ENCODE data around the gene ACTR5. TPM values are rescaled to one million over a fixed set of nuclear protein-coding genes. Genes with fewer than 3 reads are reported as not detected.

Gene ACTR5
- total and polyA plus RNA-seq, 7 donors: 3.8 to 9.3 (median 5.3) TPM

DNA sequence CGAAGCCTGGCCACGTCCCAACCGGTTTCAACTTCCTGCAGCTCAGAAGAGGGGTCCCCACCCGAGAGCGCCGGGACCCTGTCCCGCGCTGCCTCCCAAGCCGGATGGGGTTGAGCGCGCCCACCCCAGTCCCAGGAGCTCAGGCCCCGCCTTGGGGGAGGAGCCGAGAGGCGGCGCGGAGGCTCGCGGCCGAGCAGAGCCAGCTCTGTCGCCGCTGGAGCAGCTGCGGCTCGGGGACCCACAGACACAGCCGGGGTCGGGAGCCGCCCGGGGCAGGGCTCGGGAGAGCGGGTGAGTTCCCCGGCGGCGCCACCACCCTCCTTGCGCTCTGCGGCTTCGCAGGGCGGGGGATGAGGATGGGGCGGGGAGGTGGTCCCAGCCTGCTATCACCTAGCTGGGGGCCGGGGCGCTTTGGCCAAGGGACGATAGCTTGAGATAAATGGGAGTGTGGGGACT is 57.3 kb downstream of the ACTR5 start, which contains the start of gene PPP1R16B:
Gene PPP1R16B (plus strand): TSS at position 196 of the 456 bp plus-strand sequence. CDS start 30,229 bp downstream, outside the sequence.
- no peaks in the 10 kb centered on the region for H3K36me3 ChIP-seq (ENCODE audit: insufficient read depth in 1 of 2, low read depth in 1 of 2)
- TF ChIP-seq, protein P1, sequence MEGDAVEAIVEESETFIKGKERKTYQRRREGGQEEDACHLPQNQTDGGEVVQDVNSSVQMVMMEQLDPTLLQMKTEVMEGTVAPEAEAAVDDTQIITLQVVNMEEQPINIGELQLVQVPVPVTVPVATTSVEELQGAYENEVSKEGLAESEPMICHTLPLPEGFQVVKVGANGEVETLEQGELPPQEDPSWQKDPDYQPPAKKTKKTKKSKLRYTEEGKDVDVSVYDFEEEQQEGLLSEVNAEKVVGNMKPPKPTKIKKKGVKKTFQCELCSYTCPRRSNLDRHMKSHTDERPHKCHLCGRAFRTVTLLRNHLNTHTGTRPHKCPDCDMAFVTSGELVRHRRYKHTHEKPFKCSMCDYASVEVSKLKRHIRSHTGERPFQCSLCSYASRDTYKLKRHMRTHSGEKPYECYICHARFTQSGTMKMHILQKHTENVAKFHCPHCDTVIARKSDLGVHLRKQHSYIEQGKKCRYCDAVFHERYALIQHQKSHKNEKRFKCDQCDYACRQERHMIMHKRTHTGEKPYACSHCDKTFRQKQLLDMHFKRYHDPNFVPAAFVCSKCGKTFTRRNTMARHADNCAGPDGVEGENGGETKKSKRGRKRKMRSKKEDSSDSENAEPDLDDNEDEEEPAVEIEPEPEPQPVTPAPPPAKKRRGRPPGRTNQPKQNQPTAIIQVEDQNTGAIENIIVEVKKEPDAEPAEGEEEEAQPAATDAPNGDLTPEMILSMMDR (IDR thresholded peaks at IDR 0.05): no peak
- WGBS, 3 donors: 2 to 4% (median 2%) methylated on average over 26 to 40 of the region's 40 CpGs
- peaks cover 4% of the 10 kb centered on the region for H3K4me1 ChIP-seq
- H3K27ac ChIP-seq: peak within 1 kb of the TSS; percentile 46
- DNase-seq (peak; percentile 33 to 59), ATAC-seq (peak in 3 of 4 donors; percentile 44 to 74 (median 50))
- H3K4me3 ChIP-seq: peak within 1 kb of the TSS; percentile 69
- intact Hi-C loops (cut with DNase I): loop anchor here in 1 of 2 donors (10.0 kb wide), 1 partner anchor 89 kb away; no protein-coding TSS in a partner anchor
- no peaks in the 10 kb centered on the region for H3K9me3 ChIP-seq
- peaks cover 0 to 40% (median 13%) of the 10 kb centered on the region in 3 donors for H3K27me3 ChIP-seq (ENCODE audit: insufficient read depth in 3 of 3, low read length in 2 of 3)

GRCh38 chr20:38805958-38806854 is 57.9 kb downstream of the ACTR5 start:
- peaks cover 4% of the 10 kb centered on the region for H3K4me1 ChIP-seq
- TF ChIP-seq, protein P1 (IDR thresholded peaks at IDR 0.05): no peak
- intact Hi-C loops (cut with DNase I): loop anchor here in 1 of 2 donors (10.0 kb wide), 1 partner anchor 89 kb away; no protein-coding TSS in a partner anchor
- no peaks in the 10 kb centered on the region for H3K9me3 ChIP-seq
- peak in 2 of 4 donors; percentile 31 to 54 for ATAC-seq
- DNase-seq: peak in 1 of 2 donors; percentile 53
- WGBS, 3 donors: 1 to 2% (median 1%) methylated on average over 56 to 81 of the region's 81 CpGs
- no peaks in the 10 kb centered on the region for H3K36me3 ChIP-seq (ENCODE audit: insufficient read depth in 1 of 2, low read depth in 1 of 2)
- H3K4me3 ChIP-seq: peak overlapping the region; percentile 69
- H3K27ac ChIP-seq: peak overlapping the region; percentile 46
- peaks cover 0 to 40% (median 16%) of the 10 kb centered on the region in 3 donors for H3K27me3 ChIP-seq (ENCODE audit: insufficient read depth in 3 of 3, low read length in 2 of 3)

GRCh38 chr20:38806855-38807655 is 58.8 kb downstream of the ACTR5 start:
- Histone ChIP-seq H3K4me3 (peak overlapping the region; percentile 69), H3K4me1 (peaks cover 4% of the 10 kb centered on the region), H3K36me3 (ENCODE audit: insufficient read depth in 1 of 2, low read depth in 1 of 2) (no peaks in the 10 kb centered on the region), H3K9me3 (no peaks in the 10 kb centered on the region), H3K27me3 (ENCODE audit: insufficient read depth in 3 of 3, low read length in 2 of 3) (peaks cover 0 to 40% (median 16%) of the 10 kb centered on the region in 3 donors), H3K27ac (peak overlapping the region; percentile 1)
- TF ChIP-seq, protein P1 (IDR thresholded peaks at IDR 0.05): no peak
- ATAC-seq (no peak), DNase-seq (no peak)
- WGBS, 3 donors: 8 to 14% (median 9%) methylated on average over 31 to 32 of the region's 32 CpGs
- intact Hi-C loops (cut with DNase I): loop anchor here in 1 of 2 donors (10.0 kb wide), 1 partner anchor 88 kb away; no protein-coding TSS in a partner anchor

DNA sequence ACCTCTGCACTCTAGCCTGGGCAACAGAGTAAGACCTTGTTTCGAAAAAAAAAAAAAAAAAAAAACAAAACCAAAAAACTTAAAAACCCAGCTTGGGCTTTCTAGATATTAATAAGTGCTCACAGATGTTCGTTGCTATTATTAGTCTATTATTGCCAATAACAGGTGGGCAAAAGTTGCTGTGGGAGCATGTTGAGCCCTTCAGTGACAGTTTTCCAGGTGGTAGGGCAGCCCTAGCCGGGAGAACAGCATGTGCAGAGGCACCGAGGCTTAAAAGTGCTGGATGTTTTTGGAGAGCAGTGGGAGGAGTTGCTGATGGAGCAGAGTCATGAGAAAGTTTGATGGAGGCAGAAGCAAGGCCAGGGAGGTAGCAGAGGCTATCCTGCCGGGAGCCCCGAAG is 61.7 kb downstream of the ACTR5 start:
- Histone ChIP-seq H3K4me3 (no peak overlapping the region), H3K36me3 (ENCODE audit: insufficient read depth in 1 of 2, low read depth in 1 of 2) (no peaks in the 10 kb centered on the region), H3K27ac (no peak overlapping the region), H3K9me3 (no peaks in the 10 kb centered on the region), H3K27me3 (ENCODE audit: insufficient read depth in 3 of 3, low read length in 2 of 3) (peaks cover 0 to 40% (median 16%) of the 10 kb centered on the region in 3 donors), H3K4me1 (peaks cover 4% of the 10 kb centered on the region)
- intact Hi-C loops (cut with DNase I): loop anchor here in 1 of 2 donors (10.0 kb wide), 1 partner anchor 85 kb away; no protein-coding TSS in a partner anchor
- no peak for DNase-seq
- ATAC-seq: no peak
- TF ChIP-seq, protein P1 (IDR thresholded peaks at IDR 0.05): no peak
- WGBS, 3 donors: 39 to 47% (median 41%) methylated on average over 6 of the region's 6 CpGs

All from psoas muscle (tissue), 8 donors.